GM19395 (cell line): ENCODE data around the gene KLHL41.
"Not testable (repeated sequence)": the region's sequence is repeated elsewhere in the genome, so short reads cannot be mapped to it uniquely, and the experiment has no call there.

Experiments used
- ATAC-seq: cut with Tn5 transposase; IDR thresholded peaks from one replicate; pipeline ENCODE4 v1.9.1; 2021; ENCODE audit warnings: mild to moderate bottlenecking, moderate library complexity; ENCODE audit not compliant: unreplicated experiment

Gene KLHL41

GRCh38 chr2:169507698-169508097 lies 1.8 kb upstream of the KLHL41 start:
- no peak for ATAC-seq

DNA sequence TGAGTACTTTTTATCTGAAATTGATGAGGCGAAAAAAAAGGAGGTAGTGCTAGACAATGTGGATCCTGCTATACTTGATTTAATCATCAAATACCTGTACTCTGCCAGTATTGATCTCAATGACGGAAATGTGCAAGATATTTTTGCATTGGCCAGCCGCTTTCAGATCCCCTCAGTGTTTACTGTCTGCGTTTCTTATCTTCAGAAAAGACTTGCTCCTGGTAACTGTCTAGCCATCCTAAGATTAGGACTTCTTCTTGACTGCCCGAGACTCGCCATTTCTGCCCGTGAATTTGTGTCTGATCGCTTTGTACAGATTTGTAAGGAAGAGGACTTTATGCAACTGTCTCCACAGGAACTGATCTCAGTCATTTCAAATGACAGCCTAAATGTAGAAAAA lies 453 bp downstream of the KLHL41 start:
- no peak for ATAC-seq

DNA sequence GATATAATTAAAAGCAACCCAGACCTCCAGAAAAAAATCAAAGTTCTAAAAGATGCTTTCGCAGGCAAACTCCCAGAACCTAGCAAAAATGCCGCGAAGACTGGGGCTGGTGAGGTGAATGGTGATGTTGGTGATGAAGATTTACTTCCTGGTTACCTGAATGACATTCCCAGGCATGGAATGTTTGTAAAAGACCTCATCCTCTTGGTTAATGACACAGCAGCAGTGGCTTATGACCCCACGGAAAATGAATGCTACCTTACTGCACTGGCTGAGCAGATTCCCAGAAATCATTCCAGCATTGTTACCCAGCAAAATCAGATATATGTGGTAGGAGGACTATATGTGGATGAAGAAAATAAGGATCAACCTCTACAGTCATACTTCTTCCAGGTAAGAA lies 994 bp downstream of the KLHL41 start:
- ATAC-seq: no peak

- no peak for ATAC-seq
Observed at GRCh38 chr2:169511818-169512217, 2.3 kb downstream of the KLHL41 start.

- no peak for ATAC-seq
Observed at GRCh38 chr2:169512525-169512924, 3.0 kb downstream of the KLHL41 start.

DNA sequence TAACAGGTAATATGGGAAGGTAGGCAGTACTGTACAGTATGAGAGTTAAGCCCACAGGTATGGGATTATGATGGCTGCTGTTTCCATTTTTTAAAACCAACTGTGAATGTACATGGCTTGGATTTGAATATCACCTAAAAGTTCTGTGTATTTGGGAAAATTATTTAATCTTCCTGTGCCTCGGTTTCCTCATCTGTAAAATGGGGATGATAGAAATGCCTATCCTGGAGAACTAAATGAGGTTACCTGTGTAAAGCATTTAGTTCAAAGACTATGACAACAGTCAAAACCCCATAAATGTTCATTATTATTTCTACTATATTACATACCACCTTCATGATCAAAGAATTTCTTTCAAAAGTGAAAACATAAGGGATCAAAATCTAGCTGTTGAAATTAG lies 3.6 kb downstream of the KLHL41 start:
- no peak for ATAC-seq

DNA sequence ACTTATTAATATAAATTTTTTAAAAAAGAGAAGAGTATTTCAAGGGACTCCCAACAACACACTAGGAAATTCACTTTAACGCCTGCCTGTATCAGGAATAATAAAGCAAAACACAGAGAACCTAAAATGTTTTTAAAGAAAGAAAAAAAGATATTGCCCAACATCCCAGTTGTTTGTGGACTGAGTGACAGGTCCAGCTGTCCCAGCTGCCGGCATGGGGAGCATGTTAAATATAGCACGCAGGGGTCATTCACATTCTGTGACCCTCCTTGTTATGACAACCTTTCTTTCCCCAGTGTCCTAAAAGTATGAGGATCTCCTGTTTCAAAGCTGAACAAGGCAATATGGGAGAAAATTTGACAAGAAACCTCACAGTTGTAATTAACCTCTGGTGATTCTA lies 4.4 kb downstream of the KLHL41 start:
- ATAC-seq: no peak

GRCh38 chr2:169514758-169515157 lies 5.3 kb downstream of the KLHL41 start:
- not testable (repeated sequence) for ATAC-seq

GRCh38 chr2:169516488-169516995 lies 7.0 kb downstream of the KLHL41 start:
- not testable (repeated sequence) for ATAC-seq

DNA sequence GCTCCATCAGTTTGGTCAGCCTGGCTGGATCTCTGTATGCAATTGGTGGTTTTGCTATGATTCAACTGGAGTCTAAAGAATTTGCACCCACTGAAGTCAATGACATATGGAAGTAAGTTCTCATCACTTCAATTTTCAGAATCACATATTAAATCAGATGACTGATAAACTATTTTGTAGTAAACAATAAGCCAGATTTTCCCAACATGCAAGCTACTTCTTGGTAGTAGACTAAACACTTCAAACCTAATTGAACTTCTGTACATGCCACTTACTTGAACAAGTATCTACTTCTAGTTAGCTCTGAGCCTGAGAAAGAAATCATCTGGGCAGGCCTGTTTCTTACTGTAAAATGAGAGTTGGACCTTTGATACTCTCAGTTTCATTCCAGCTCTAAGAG lies 11.4 kb downstream of the KLHL41 start:
- ATAC-seq: no peak

DNA sequence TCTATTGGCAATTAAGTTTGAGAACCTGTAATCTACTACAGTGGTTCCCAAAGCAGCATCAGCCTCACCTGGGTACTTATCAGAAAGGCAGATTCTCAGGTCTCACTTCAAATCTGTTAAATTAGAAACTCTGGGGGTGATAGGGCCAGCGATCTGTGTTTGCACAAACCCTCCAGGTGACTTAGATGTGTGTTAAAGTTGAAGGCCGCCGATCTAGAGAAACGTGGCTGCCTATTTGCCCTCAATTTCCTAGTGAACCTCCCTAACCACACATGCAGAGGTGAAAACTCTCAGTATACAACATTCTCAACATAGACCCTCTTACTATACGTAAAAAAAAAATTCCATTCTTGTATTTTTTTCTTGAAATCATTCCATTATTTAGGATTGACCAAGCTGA lies 14.2 kb downstream of the KLHL41 start:
- ATAC-seq: no peak

- ATAC-seq: no peak
Observed at GRCh38 chr2:169525434-169525833, 15.9 kb downstream of the KLHL41 start.

DNA sequence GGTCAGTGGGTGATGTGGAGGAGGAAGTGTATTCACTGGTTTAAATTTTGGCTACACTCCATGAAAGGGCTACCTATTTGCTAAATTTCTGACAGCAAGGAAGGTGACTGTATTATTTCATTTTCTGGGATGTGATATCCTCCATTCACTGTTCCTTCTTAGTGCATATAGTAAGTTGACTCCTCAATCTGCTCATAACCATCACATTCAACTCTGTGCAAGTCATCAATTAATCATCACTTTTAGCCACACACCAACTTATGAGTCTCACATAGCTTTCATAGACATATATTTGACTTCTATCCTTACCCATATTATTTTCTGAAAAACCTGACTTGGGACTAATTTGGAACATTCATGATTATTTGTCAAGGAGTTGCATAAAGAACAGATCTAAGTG lies 16.9 kb downstream of the KLHL41 start:
- ATAC-seq: no peak

DNA sequence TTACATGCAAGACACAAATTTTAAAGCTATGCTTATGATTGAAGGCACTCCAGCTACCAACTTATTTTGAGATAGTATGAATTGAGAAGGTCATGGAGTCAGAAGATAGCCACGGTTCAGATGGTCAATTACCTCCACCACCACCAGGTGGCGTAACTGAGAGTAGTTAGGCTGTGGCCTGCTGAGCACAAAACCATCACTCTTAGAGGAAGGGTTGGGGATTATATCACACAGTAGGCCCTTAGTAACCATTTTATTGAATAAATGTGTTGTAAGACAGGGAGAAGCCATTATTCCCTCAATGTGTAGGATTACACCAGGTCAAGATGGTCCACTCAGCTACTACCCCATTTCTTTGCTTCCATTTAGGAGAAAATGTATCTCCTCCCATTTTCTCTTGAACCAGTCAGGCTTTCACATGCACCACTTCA lies 18.8 kb downstream of the KLHL41 start:
- ATAC-seq: peak; percentile 91

DNA sequence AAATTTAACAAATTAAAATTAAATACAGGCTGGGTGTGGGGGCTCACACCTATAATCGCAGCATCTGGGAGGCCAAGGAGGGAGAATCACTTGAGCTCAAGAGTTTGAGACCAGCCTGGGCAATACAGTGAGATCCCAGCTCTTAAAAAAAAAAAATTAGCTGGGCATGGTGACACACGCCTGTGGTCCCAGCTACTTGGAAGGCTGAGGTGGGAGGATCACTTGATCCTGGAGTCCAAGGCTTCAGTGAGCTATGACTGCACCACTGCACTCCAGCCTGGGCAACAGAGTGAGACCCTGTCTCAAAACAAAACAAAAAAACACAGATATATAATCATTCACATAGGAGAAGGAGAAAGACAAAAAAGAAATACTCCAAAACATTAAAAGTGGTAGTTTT lies 30.0 kb downstream of the KLHL41 start:
- ATAC-seq: not testable (repeated sequence)

DNA sequence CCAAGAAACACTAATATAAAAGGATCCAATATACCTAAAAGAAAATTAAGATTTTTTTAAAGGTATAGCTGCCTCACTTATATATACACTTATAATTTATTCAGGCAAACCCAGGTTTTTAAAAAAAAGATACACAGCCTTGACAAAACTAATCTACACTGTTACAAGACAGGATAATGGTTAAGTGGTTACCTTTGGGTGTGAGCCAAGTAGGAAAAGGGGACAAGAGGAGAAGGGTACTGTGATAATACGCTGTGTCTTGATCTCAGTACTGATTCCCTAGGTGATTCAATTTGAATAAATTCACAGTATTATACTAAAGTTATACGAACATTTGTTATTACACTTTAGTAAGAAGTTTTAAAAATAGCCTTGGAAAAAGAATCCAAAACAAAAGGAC lies 30.6 kb downstream of the KLHL41 start:
- no peak for ATAC-seq

DNA sequence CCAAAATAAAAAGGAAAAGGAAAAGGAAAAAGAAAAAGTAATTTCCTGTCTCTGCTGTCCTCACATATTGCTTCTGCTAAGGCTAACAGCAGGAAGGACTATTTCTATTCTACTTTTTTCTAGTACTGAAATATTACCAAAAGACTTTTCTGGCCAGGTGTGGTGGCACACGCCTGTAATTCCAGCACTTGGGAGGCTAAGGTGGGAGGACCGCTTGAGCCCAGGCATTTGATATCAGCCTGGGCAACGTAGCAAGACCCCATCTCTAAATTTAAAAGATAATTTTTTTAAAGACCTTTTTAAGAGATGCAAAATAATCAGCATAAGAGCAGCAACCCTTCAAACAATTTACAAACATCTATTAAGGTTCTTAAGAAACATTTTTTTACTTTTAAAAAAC lies 32.9 kb downstream of the KLHL41 start:
- no peak for ATAC-seq

DNA sequence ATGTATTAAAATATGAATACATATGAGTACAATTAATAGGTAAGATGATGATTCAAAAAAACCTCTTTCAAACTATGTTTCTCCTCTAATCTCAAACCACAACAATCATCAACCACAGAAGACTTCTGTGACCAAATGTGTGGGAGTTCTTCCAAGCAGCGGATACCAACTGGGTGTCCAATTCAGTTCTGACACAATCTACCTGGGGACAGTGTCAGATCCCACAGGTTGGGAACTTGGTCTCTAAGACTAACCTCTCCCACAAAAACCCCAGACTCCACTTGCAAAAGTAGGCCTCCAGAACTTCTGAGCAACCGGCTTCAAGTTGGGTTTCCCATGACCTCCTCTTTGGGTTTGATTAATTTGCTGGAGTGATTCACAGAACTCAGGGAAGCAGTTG lies 37.3 kb downstream of the KLHL41 start:
- no peak for ATAC-seq

DNA sequence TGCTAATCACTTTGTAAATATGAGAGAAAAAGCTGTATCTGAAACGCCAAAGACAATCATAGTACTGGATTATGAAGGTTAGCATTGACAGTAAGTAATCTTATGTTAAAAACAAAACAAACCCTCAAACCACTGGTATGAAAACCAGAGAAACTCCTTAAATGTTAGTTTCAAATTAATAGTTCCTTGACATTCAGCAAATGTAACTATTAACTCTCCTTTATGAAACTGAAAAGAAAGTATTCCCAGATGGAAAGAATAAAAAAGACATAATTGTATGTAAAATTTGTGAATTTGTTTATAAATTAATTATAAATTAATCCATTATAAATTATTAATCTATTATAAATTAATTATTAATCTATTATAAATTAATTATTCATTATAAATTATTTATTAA lies 51.9 kb downstream of the KLHL41 start:
- no peak for ATAC-seq

DNA sequence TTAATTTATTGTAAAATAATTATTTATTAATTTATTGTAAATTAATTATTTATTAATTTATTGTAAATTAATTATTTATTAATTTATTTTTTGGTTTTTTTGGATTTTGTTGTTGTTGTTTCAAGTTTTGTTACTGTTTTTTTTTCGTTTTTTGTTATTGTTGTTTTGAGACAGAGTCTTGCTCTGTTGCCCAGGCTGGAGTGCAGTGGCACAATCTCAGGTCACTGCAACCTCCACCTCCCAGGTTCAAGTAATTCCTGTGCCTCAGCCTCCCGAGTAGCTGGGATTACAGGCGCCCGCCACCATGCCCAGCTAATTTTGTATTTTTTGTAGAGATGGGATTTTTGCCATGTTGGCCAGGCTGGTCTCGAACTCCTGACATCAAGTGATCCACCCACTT lies 52.6 kb downstream of the KLHL41 start:
- ATAC-seq: not testable (repeated sequence)

DNA sequence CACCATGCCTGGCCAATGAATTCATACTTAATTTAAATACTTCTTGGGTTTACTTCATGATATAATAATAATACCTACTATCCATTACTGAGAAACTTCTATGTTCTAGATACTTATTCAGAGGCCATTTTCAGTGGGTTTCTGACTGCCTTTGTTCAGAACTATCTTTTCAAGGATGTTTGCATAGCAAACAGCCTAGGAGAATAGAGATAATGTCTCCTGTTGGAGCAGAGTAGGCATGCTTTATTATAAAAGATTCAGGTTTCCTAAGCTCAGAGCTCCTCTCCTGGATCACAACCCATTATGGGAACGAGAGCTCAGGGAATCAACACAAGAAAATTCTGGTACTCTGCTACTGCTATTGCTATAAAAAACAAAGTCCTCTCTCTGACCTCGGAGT lies 53.0 kb downstream of the KLHL41 start:
- no peak for ATAC-seq

- no peak for ATAC-seq
Observed at GRCh38 chr2:169565686-169566085, 56.2 kb downstream of the KLHL41 start.

GRCh38 chr2:169569948-169570347 lies 60.4 kb downstream of the KLHL41 start:
- ATAC-seq: no peak

GRCh38 chr2:169570752-169571151 lies 61.2 kb downstream of the KLHL41 start:
- ATAC-seq: not testable (repeated sequence)
